IMR-90 (cell line): ENCODE results near the gene OSGIN1. TPM values are rescaled to one million over a fixed set of nuclear protein-coding genes. Genes with fewer than 3 reads are reported as not detected.

Experiments
- ATAC-seq: fragments of 200-7000 bp; cut with Tn5 transposase; 2 replicates; pipeline ENCODE4 v1.9.1; 2020; ENCODE audit warnings: low read depth, mild to moderate bottlenecking, moderate library complexity
- BruUV-seq: library from RNA; stranded (reverse); fragments of 400-500 nt; replicated peaks from 2 replicates; lab custom pipeline; 2021; lab: Mats Ljungman, UMichigan
- CTCF ChIA-PET: fragments of 300-600 bp; formaldehyde crosslinking; extraction: SDS; loops from one replicate; lab custom pipeline; 2021; ENCODE audit warnings: antibody characterized with exemption; lab: Yijun Ruan, JAX
- POLR2A ChIA-PET: fragments of 300-600 bp; sonication (Branson Sonifier 250); formaldehyde crosslinking; loops from one replicate; lab custom pipeline; 2022; ENCODE audit warnings: antibody characterized with exemption; ENCODE audit not compliant: unreplicated experiment; lab: Charles Lee
- DNase-seq: peaks from one replicate; pipeline ENCODE4 v3.0.0; 2013
- H2AFZ ChIP-seq: replicated peaks from 2 replicates; pipeline ENCODE3; 2013; ENCODE audit warnings: low read length, mild to moderate bottlenecking; ENCODE audit not compliant: poor library complexity
- H2AK5ac ChIP-seq: 2 replicates; pipeline ENCODE4 v1.6.1; 2013; ENCODE audit warnings: low read depth, low read length, inconsistent platforms
- H2AK9ac ChIP-seq: replicated peaks from 2 replicates; pipeline ENCODE3; 2013; ENCODE audit warnings: mild to moderate bottlenecking, low read depth, low read length, moderate library complexity; ENCODE audit not compliant: poor library complexity
- H2BK120ac ChIP-seq: 2 replicates; pipeline ENCODE4 v1.6.1; 2013; ENCODE audit warnings: low read depth, low read length, inconsistent platforms
- H2BK15ac ChIP-seq: 3 replicates; pipeline ENCODE4 v1.6.1; 2013; ENCODE audit warnings: low read depth, low read length, inconsistent platforms
- H2BK20ac ChIP-seq: 2 replicates; pipeline ENCODE4 v1.6.1; 2013; ENCODE audit warnings: low read depth, mild to moderate bottlenecking, inconsistent platforms, low read length, moderate library complexity
- H2BK5ac ChIP-seq: 2 replicates; pipeline ENCODE4 v1.6.1; 2013; ENCODE audit warnings: mild to moderate bottlenecking, low read depth, low read length, inconsistent platforms; ENCODE audit not compliant: poor library complexity, severe bottlenecking
- H3K14ac ChIP-seq: replicated peaks from 2 replicates; pipeline ENCODE4 v1.6.1; 2013; ENCODE audit warnings: low read depth, low read length, inconsistent platforms
- H3K18ac ChIP-seq: 2 replicates; pipeline ENCODE4 v1.6.1; 2013; ENCODE audit warnings: low read depth, low read length, control low read depth
- H3K23ac ChIP-seq: 2 replicates; pipeline ENCODE4 v1.6.1; 2013; ENCODE audit warnings: low read depth, low read length, inconsistent platforms
- H3K27ac ChIP-seq: 2 replicates; pipeline ENCODE4 v1.5.1; 2013; ENCODE audit warnings: mild to moderate bottlenecking, control low read depth, low read length; ENCODE audit not compliant: insufficient read depth
- H3K27me3 ChIP-seq: 2 replicates; pipeline ENCODE4 v1.6.1; 2013; ENCODE audit warnings: low read length; ENCODE audit not compliant: control insufficient read depth, insufficient read depth
- H3K36me3 ChIP-seq: 2 replicates; pipeline ENCODE4 v1.6.1; 2013; ENCODE audit warnings: low read length, mixed read lengths; ENCODE audit not compliant: control insufficient read depth, insufficient read depth
- H3K4ac ChIP-seq: 2 replicates; pipeline ENCODE4 v1.6.1; 2013; ENCODE audit warnings: low read depth, low read length, inconsistent platforms
- H3K4me1 ChIP-seq: 2 replicates; pipeline ENCODE4 v1.6.1; 2013; ENCODE audit warnings: low read length, mixed read lengths; ENCODE audit not compliant: control insufficient read depth, insufficient read depth
- H3K4me2 ChIP-seq: 2 replicates; pipeline ENCODE4 v1.6.1; 2013; ENCODE audit warnings: low read depth, mild to moderate bottlenecking, control low read depth, low read length, moderate library complexity
- H3K4me3 ChIP-seq: 2 replicates; pipeline ENCODE4 v1.5.1; 2013; ENCODE audit warnings: low read depth, mild to moderate bottlenecking, control low read depth, low read length, moderate library complexity; ENCODE audit not compliant: insufficient read depth
- H3K56ac ChIP-seq: 2 replicates; pipeline ENCODE4 v1.6.1; 2013; ENCODE audit warnings: low read length, inconsistent platforms; ENCODE audit not compliant: insufficient read depth; ENCODE audit errors: extremely low read depth
- H3K79me1 ChIP-seq, 2 experiments: 2 replicates each; pipeline ENCODE4 v1.6.1; 2013; ENCODE audit warnings: low read length in 2 of 2, inconsistent platforms in 1 of 2, low read depth in 1 of 2
- H3K9ac ChIP-seq: 2 replicates; pipeline ENCODE4 v1.6.1; 2013; ENCODE audit warnings: low read depth, low read length, control low read depth
- H3K9me1 ChIP-seq: 2 replicates; pipeline ENCODE4 v1.6.1; 2013; ENCODE audit warnings: low read length, inconsistent platforms; ENCODE audit not compliant: insufficient read depth
- H3K9me3 ChIP-seq: 2 replicates; pipeline ENCODE4 v1.6.1; 2013; ENCODE audit warnings: low read length; ENCODE audit not compliant: control insufficient read depth, insufficient read depth
- H4K20me1 ChIP-seq: 2 replicates; pipeline ENCODE4 v1.6.1; 2013; ENCODE audit warnings: low read length, inconsistent platforms; ENCODE audit not compliant: insufficient read depth
- H4K5ac ChIP-seq: 2 replicates; pipeline ENCODE4 v1.6.1; 2013; ENCODE audit warnings: mild to moderate bottlenecking, low read depth, low read length, control low read depth
- H4K8ac ChIP-seq, 2 experiments: 2 replicates each; pipeline ENCODE4 v1.6.1; 2013; ENCODE audit warnings: low read depth in 2 of 2, low read length in 2 of 2, control low read depth in 1 of 2, inconsistent platforms in 1 of 2
- H4K91ac ChIP-seq: 2 replicates; pipeline ENCODE4 v1.6.1; 2013; ENCODE audit warnings: low read depth, low read length, inconsistent platforms; ENCODE audit not compliant: insufficient read depth
- CTCF ChIP-seq: conservative IDR thresholded peaks from 2 replicates; pipeline ENCODE4 v1.5.1; 2012; ENCODE audit warnings: mild to moderate bottlenecking, low read depth, low read length, improper control_type of control experiment
- NFE2L2 ChIP-seq: fragments of 150-350 bp; IDR thresholded peaks from 2 replicates; pipeline ENCODE4 v1.6.1; 2016; ENCODE audit warnings: low read depth, mild to moderate bottlenecking, low read length
- RCOR1 ChIP-seq: IDR thresholded peaks from 2 replicates; pipeline ENCODE4 v1.6.1; 2012; ENCODE audit warnings: mild to moderate bottlenecking, low read length, improper control_type of control experiment; ENCODE audit not compliant: insufficient replicate concordance
- RFX5 ChIP-seq: IDR thresholded peaks from 2 replicates; pipeline ENCODE4 v1.8.0; 2012; ENCODE audit warnings: low read depth, mild to moderate bottlenecking, low read length, moderate library complexity
- SMC3 ChIP-seq: fragments of 150-350 bp; IDR thresholded peaks from 2 replicates; pipeline ENCODE4 v1.6.1; 2016; ENCODE audit warnings: low read depth, mild to moderate bottlenecking, antibody characterized with exemption, low read length, moderate library complexity
- USF2 ChIP-seq: fragments of 150-350 bp; IDR thresholded peaks from 2 replicates; pipeline ENCODE4 v1.6.1; 2017; ENCODE audit warnings: mild to moderate bottlenecking, antibody characterized with exemption, low read length, low read depth
- WGBS, 2 experiments: methylation state at CpG; one replicate each; pipeline versions ENCODE4 v1.1.5 to v1.1.7; 2013; ENCODE audit warnings: missing lambda C conversion rate in 2 of 2; ENCODE audit not compliant: insufficient read length in 1 of 2; ENCODE audit errors: extremely low coverage in 2 of 2; 5-methylcytosine and 5-hydroxymethylcytosine counted together
- dilution Hi-C: fragments of 300-500 bp; cut with HindIII; formaldehyde crosslinking; loops from one replicate; pipeline ENCODE4 v1.14.3; 2018; ENCODE audit warnings: low sequenced_read_pairs; ENCODE audit not compliant: unreplicated experiment
- in situ Hi-C: fragments of 300-500 bp; cut with MboI; formaldehyde crosslinking; loops from 3 replicates; pipeline ENCODE4 v1.14.3; 2019; ENCODE audit warnings: low sequenced_read_pairs, inconsistent platforms, mixed read lengths
- intact Hi-C: fragments of 100-400 bp; cut with micrococcal nuclease; formaldehyde crosslinking; loops from 2 replicates; pipeline ENCODE4 v1.10.0; 2022
- polyA plus RNA-seq, 3 experiments: library from polyadenylated mRNA; depleted of rRNA; stranded (reverse); fragments of >200 nt; gene quantifications; 2 replicates each; pipeline ENCODE4 v1.2.3, GENCODE V29; 2012; ENCODE audit warnings: low replicate concordance in 1 of 3
- total RNA-seq: library from RNA; depleted of rRNA; stranded (reverse); fragments of >200 nt; gene quantifications from 2 replicates; pipeline ENCODE4 v1.2.3, GENCODE V29; 2012

OSGIN1 gene
- total and polyA plus RNA-seq, 2 of the 4 experiments (the other 2 are of a cell fraction) = 0.90 to 6.4 TPM

DNA sequence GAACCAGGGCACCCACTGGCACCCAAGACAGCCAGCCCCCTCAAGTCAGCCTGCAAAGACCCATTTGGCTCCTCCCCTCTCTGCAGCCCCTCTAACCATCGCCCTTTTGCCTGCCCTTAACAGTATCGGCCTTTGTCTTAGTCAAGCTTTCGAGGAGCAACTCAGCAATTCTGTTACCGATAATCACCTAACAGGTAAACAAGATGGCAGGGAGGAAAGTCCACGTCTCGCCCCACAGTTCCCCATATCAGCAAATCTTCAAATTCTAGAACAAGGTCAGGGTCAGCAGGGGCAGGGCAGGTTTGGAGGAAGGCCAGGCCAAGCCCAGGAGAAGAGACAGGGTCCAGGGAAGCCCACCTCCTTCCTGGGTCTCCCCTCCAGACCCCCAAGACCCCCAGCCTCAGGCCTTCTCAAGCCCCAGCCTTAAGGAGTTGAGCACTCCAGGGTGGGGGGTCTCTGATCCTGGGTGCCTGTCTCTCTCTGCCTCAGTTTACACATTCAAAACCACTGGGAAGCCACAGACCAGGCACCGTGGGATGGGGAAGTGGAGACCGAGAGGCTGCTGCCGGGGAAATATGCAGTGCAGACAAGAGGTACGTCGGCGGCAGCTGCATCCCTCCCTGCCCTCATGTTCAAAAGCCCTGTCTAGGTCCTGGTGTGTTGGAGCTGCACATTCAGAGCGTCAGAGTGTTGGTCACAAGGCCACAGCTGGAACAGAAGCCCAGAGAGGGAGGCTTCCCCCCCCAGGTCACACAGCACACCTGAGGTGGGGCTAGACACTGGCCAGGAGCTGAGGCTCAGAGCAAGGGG, 3.9 kb upstream of the OSGIN1 start (continued):
- TF ChIP-seq NFE2L2 = no peak

- Histone ChIP-seq H2AK9ac (no peak overlapping the region), H3K27me3 (no peaks in the 10 kb centered on the region), H3K36me3 (no peaks in the 10 kb centered on the region), H3K56ac (no peak overlapping the region), H3K4me3 (no peak overlapping the region), H3K4me2 (no peak overlapping the region), H2BK5ac (no peak overlapping the region), H4K20me1 (0 out of 2 replicates have a peak, but pooled peaks cover 4% of the 10 kb centered on the region), H4K8ac (no peak overlapping the region), H3K9me3 (no peaks in the 10 kb centered on the region), H3K18ac (no peak overlapping the region), H2BK20ac (no peak overlapping the region), H3K4me1 (peaks cover 12% of the 10 kb centered on the region), H3K9me1 (peaks cover 8% of the 10 kb centered on the region), H4K5ac (no peak overlapping the region), H2BK120ac (no peak overlapping the region), H3K79me1 (peaks cover 0 to 11% of the 10 kb centered on the region in 2 experiments; a peak in 1 of 4 replicates), H3K23ac (no peak overlapping the region), H3K27ac (no peak overlapping the region), H2AK5ac (no peak overlapping the region), H4K91ac (no peak overlapping the region), H3K9ac (no peak overlapping the region), H2AFZ (no peak overlapping the region), H2BK15ac (no peak overlapping the region), H3K4ac (no peak overlapping the region), H3K14ac (no peak overlapping the region)
- TF ChIP-seq SMC3 = no peak
- TF ChIP-seq USF2 = no peak
- no peak for TF ChIP-seq CTCF
- no peak for TF ChIP-seq RFX5
- TF ChIP-seq RCOR1 = no peak
- in situ Hi-C loops = loop anchor here (25.0 kb wide), 1 partner anchor 538 kb away; no protein-coding TSS in a partner anchor
- DNase-seq (no peak), ATAC-seq (no peak)
- BruUV-seq = no TSS peak
- POLR2A ChIA-PET = no interaction called here
- dilution Hi-C loops = no loop called here
- CTCF ChIA-PET = no interaction called here
- intact Hi-C loops = no loop called here
- WGBS, 2 experiments = no CpG with 5 or more reads among the region's 5 CpGs
Measured at GRCh38 chr16:83949724-83950001, 3.4 kb upstream of the OSGIN1 start.
